WTC11 (cell line): ENCODE measurements around the gene PRKX. TPM values are rescaled to one million over a fixed set of nuclear protein-coding genes. Genes with fewer than 3 reads are reported as not detected.

Experiments
- ATAC-seq: fragments of 200-7000 bp; cut with Tn5 transposase; 2 replicates; pipeline ENCODE4 v1.10.0; 2021; ENCODE audit warnings: mild to moderate bottlenecking, moderate library complexity
- CTCF ChIA-PET: fragments of 300-600 bp; sonication (Branson Sonifier 250); formaldehyde crosslinking; loops from one replicate; lab custom pipeline; 2021; ENCODE audit warnings: antibody characterized with exemption; lab: Charles Lee
- POLR2A ChIA-PET: fragments of 350-600 bp; sonication (Branson Sonifier 250); formaldehyde crosslinking; loops from one replicate; lab custom pipeline; 2021; ENCODE audit warnings: antibody characterized with exemption; lab: Charles Lee
- DNase-seq: peaks from one replicate; pipeline ENCODE4 v3.0.0; 2021; ENCODE audit warnings: low spot score
- H3K27ac Mint-ChIP-seq: 2 replicates; pipeline ENCODE4 v1.8.0; 2021; ENCODE audit warnings: mixed read lengths
- H3K27me3 Mint-ChIP-seq: 2 replicates; pipeline ENCODE4 v1.8.0; 2021; ENCODE audit warnings: low read depth, mild to moderate bottlenecking, moderate library complexity, mixed read lengths
- H3K36me3 Mint-ChIP-seq: 2 replicates; pipeline ENCODE4 v1.8.0; 2021; ENCODE audit warnings: mixed read lengths
- H3K4me1 Mint-ChIP-seq: 2 replicates; pipeline ENCODE4 v1.8.0; 2022; ENCODE audit warnings: mixed read lengths
- H3K4me3 Mint-ChIP-seq: 2 replicates; pipeline ENCODE4 v1.8.0; 2021; ENCODE audit warnings: mild to moderate bottlenecking, moderate library complexity, mixed read lengths
- H3K9me3 Mint-ChIP-seq: 2 replicates; pipeline ENCODE4 v1.8.0; 2021; ENCODE audit warnings: mixed read lengths
- ATF1 ChIP-seq: sonication (generic); formaldehyde crosslinking; IDR thresholded peaks from 2 replicates; pipeline ENCODE4 v1.8.1; 2023; ENCODE audit warnings: mild to moderate bottlenecking, moderate library complexity, missing genetic modification reagents
- CTCF ChIP-seq: fragments of 200-600 bp; IDR thresholded peaks from 2 replicates; pipeline ENCODE4 v1.8.0; 2022; ENCODE audit warnings: antibody characterized with exemption
- FOXP4 ChIP-seq: sonication (generic); formaldehyde crosslinking; IDR thresholded peaks from 2 replicates; pipeline ENCODE4 v1.8.0; 2022; ENCODE audit warnings: mild to moderate bottlenecking, missing genetic modification reagents
- IRF1 ChIP-seq: sonication (generic); formaldehyde crosslinking; IDR thresholded peaks from 2 replicates; pipeline ENCODE4 v1.8.0; 2023; ENCODE audit warnings: missing genetic modification reagents
- MXD4 ChIP-seq: fragments of 250-450 bp; sonication (Bioruptor Pico); IDR thresholded peaks from 2 replicates; pipeline ENCODE4 v1.8.0; 2021; ENCODE audit warnings: mild to moderate bottlenecking, moderate library complexity, borderline replicate concordance
- NFYB ChIP-seq: sonication (generic); formaldehyde crosslinking; conservative IDR thresholded peaks from 2 replicates; pipeline ENCODE4 v1.8.0; 2022; ENCODE audit warnings: low read depth, missing genetic modification reagents
- PRRX2 ChIP-seq: fragments of 250-450 bp; sonication (Bioruptor Pico); IDR thresholded peaks from 2 replicates; pipeline ENCODE4 v1.8.0; 2021; ENCODE audit warnings: mild to moderate bottlenecking
- TCF7 ChIP-seq: sonication (generic); formaldehyde crosslinking; IDR thresholded peaks from 2 replicates; pipeline ENCODE4 v1.8.0; 2022; ENCODE audit warnings: mild to moderate bottlenecking, low read depth, missing genetic modification reagents, moderate library complexity
- TP53 ChIP-seq: sonication (generic); formaldehyde crosslinking; IDR thresholded peaks from 2 replicates; pipeline ENCODE4 v1.8.1; 2023; ENCODE audit warnings: mild to moderate bottlenecking, missing genetic modification reagents
- ZBTB43 ChIP-seq: sonication (generic); formaldehyde crosslinking; IDR thresholded peaks from 2 replicates; pipeline ENCODE4 v1.8.1; 2023; ENCODE audit warnings: mild to moderate bottlenecking, missing genetic modification reagents
- ZNF121 ChIP-seq: sonication (generic); formaldehyde crosslinking; IDR thresholded peaks from 2 replicates; pipeline ENCODE4 v1.8.0; 2023; ENCODE audit warnings: missing genetic modification reagents
- ZNF425 ChIP-seq: fragments of 250-450 bp; sonication (Bioruptor Pico); conservative IDR thresholded peaks from 2 replicates; pipeline ENCODE4 v1.9.0; 2021; ENCODE audit warnings: mild to moderate bottlenecking
- ZNF512 ChIP-seq: sonication (generic); formaldehyde crosslinking; IDR thresholded peaks from 2 replicates; pipeline ENCODE4 v1.8.1; 2022; ENCODE audit warnings: missing genetic modification reagents, borderline replicate concordance
- total RNA-seq: library from RNA; stranded (reverse); gene quantifications from 3 replicates; pipeline ENCODE4 v1.2.3, GENCODE V29; 2021

The PRKX gene
- total RNA-seq, 1 experiment from 2014 or later: 66.6 TPM

GRCh38 chrX:3669841-3670475 is 43.5 kb downstream of the PRKX start:
- peaks cover 47% of the 10 kb centered on the region for H3K36me3 Mint-ChIP-seq
- H3K27ac Mint-ChIP-seq: no peak overlapping the region
- ATAC-seq: no peak

More at GRCh38 chrX:3669841-3670475, 43.5 kb downstream of the PRKX start:
- TF ChIP-seq ZNF512 (CRISPR knock-in tag) (no peak), ZNF121 (no peak), TCF7 (CRISPR knock-in tag) (no peak), ZNF425 (CRISPR knock-in tag) (no peak), PRRX2 (CRISPR knock-in tag) (no peak), NFYB (CRISPR knock-in tag) (no peak), ZBTB43 (CRISPR knock-in tag) (no peak), ATF1 (no peak), IRF1 (CRISPR knock-in tag) (no peak), MXD4 (CRISPR knock-in tag) (no peak), CTCF (no peak), TP53 (no peak), FOXP4 (CRISPR knock-in tag) (no peak)
- DNase-seq: no peak
- CTCF ChIA-PET: no interaction called here
- H3K4me3 Mint-ChIP-seq: no peak overlapping the region
- H3K9me3 Mint-ChIP-seq: no peaks in the 10 kb centered on the region
- POLR2A ChIA-PET: no interaction called here
- no peaks in the 10 kb centered on the region for H3K27me3 Mint-ChIP-seq
- no peaks in the 10 kb centered on the region for H3K4me1 Mint-ChIP-seq
